ENCODE data around the gene DAPK1.

GRCh38 chr9:87751423-87751822, 253.8 kb downstream of the DAPK1 start:
- no peak for TF ChIP-seq CTCF (IDR thresholded peaks at IDR 0.05)
- no peak for TF ChIP-seq POLR2A (IDR thresholded peaks at IDR 0.05)
